HEK293 (cell line): ENCODE measurements around the gene EBF3.

ENCODE experiments used
- CTCF ChIA-PET: fragments of 350-600 bp; formaldehyde crosslinking; extraction: SDS; loops from one replicate; lab custom pipeline; 2021; ENCODE audit warnings: antibody characterized with exemption; lab: Yijun Ruan, JAX
- POLR2A ChIA-PET: fragments of 300-600 bp; formaldehyde crosslinking; extraction: SDS; loops from one replicate; lab custom pipeline; 2020; ENCODE audit warnings: antibody characterized with exemption, inconsistent platforms; lab: Yijun Ruan, JAX
- H3K27ac ChIP-seq: fragments of 200-500 bp; sonication (Bioruptor generic); 2 replicates; pipeline ENCODE4 v1.5.1; 2014; ENCODE audit warnings: low read depth, low read length, control low read depth, inconsistent platforms; ENCODE audit errors: extremely low read depth
- H3K36me3 ChIP-seq, 2 experiments: fragments of 200-500 bp in 1 of 2; sonication (Bioruptor generic) in 1 of 2; 1 replicate in 1 of 2; 2 replicates in 1 of 2; pipeline ENCODE4 v1.5.1; 2014 to 2017; ENCODE audit warnings: inconsistent platforms in 2 of 2, low read length in 2 of 2; ENCODE audit not compliant: control insufficient read depth in 2 of 2, insufficient read depth in 1 of 2
- H3K4me1 ChIP-seq: fragments of 200-500 bp; sonication (Bioruptor generic); 2 replicates; pipeline ENCODE4 v1.5.1; 2014; ENCODE audit warnings: mild to moderate bottlenecking, low read length, inconsistent platforms; ENCODE audit not compliant: control insufficient read depth, insufficient read depth
- H3K4me3 ChIP-seq: 2 replicates; pipeline ENCODE4 v1.5.1; 2011; ENCODE audit warnings: low read depth, mild to moderate bottlenecking, control low read depth, low read length, moderate library complexity
- H3K9me3 ChIP-seq: fragments of 200-500 bp; sonication (Bioruptor generic); 2 replicates; pipeline ENCODE4 v1.5.1; 2014; ENCODE audit warnings: low read depth, low read length, inconsistent platforms; ENCODE audit not compliant: control insufficient read depth, insufficient read depth
- ZFP69B ChIP-seq: fragments of 450-650 bp; formaldehyde crosslinking; IDR thresholded peaks from 2 replicates; pipeline ENCODE4 v1.5.1; 2016; ENCODE audit warnings: missing biosample characterization, missing genetic modification characterization
- ZNF10 ChIP-seq: fragments of 450-650 bp; formaldehyde crosslinking; IDR thresholded peaks from 2 replicates; pipeline ENCODE4 v1.5.1; 2017; ENCODE audit warnings: missing biosample characterization, missing genetic modification characterization
- ZNF214 ChIP-seq: fragments of 450-650 bp; formaldehyde crosslinking; IDR thresholded peaks from 2 replicates; pipeline ENCODE4 v1.5.1; 2017; ENCODE audit warnings: missing biosample characterization, mild to moderate bottlenecking, missing genetic modification characterization, borderline replicate concordance
- ZNF24 ChIP-seq: fragments of 450-650 bp; formaldehyde crosslinking; IDR thresholded peaks from 2 replicates; pipeline ENCODE4 v1.5.1; 2016; ENCODE audit warnings: missing biosample characterization, missing genetic modification characterization
- ZNF335 ChIP-seq: fragments of 450-650 bp; formaldehyde crosslinking; conservative IDR thresholded peaks from 2 replicates; pipeline ENCODE4 v1.5.1; 2016; ENCODE audit warnings: missing biosample characterization, missing genetic modification characterization
- ZNF354C ChIP-seq: fragments of 450-650 bp; formaldehyde crosslinking; IDR thresholded peaks from 2 replicates; pipeline ENCODE4 v1.5.1; 2016; ENCODE audit warnings: missing biosample characterization, missing genetic modification characterization, low read depth, borderline replicate concordance
- ZNF621 ChIP-seq: fragments of 450-650 bp; formaldehyde crosslinking; IDR thresholded peaks from 2 replicates; pipeline ENCODE4 v1.5.1; 2017; ENCODE audit warnings: missing biosample characterization, missing genetic modification characterization
- ZNF624 ChIP-seq: fragments of 450-650 bp; formaldehyde crosslinking; IDR thresholded peaks from 2 replicates; pipeline ENCODE4 v1.5.1; 2017; ENCODE audit warnings: missing biosample characterization, missing genetic modification characterization
- ZNF707 ChIP-seq: fragments of 450-650 bp; formaldehyde crosslinking; IDR thresholded peaks from 2 replicates; pipeline ENCODE4 v1.5.1; 2016; ENCODE audit warnings: missing biosample characterization, missing genetic modification characterization
- TF ChIP-seq, protein P1 (sequence below): fragments of 450-650 bp; formaldehyde crosslinking; IDR thresholded peaks from 2 replicates; pipeline ENCODE4 v1.5.1; 2016; ENCODE audit warnings: missing biosample characterization, missing genetic modification characterization
- TF ChIP-seq, protein P2 (sequence below): fragments of 450-650 bp; formaldehyde crosslinking; IDR thresholded peaks from 2 replicates; pipeline ENCODE4 v1.5.1; 2017; ENCODE audit warnings: missing biosample characterization, missing genetic modification characterization
- TF ChIP-seq, protein P3 (sequence below): IDR thresholded peaks from 2 replicates; pipeline ENCODE4 v1.6.1; 2011; ENCODE audit warnings: mild to moderate bottlenecking, low read depth, low read length, borderline replicate concordance

EBF3 gene

DNA sequence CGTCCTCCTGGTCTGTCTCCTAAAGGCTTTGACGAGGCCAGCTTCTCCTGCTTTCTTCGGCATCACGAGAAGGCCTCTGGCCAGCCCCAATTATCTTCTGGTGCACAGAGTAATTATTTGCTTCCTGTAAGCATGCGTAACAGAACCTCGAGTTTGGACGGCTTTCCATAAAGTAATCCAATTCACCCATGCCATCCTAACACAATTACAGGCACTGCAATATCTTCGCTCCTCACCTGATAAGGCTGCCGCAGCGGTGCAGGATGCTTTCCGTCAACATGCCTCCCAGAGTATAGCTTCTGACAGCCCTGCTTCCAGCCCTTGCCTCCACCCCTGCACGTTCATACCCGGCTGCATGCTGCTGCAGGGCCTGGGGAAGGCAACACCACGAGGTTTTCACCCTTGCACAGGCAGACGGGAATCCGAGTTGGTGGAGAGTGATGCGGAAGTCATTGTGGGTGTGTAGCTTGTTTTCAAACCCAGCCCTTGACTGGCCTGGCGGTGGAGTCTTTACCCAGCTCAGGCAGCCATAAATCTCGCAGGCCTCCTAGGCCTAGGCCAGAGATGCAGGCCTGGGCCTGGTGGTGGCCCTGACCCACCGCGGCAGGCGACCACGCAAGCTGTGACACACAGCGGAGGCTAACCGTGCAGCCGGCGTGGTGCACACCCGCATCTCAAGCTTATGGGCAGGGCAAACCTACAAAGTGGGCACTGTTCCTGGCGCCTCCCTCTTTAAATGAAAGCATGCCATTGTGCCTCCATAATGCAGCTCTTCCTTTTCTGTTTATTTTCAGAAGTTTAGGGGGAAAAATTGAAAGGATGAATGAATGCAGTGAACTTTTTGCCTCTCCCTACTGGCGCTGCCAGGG, 12.7 kb downstream of the EBF3 start:
- Histone ChIP-seq H3K36me3 (peaks cover 0 to 10% of the 10 kb centered on the region in 2 experiments; a peak in 2 of 3 replicates), H3K4me3 (no peak overlapping the region), H3K9me3 (no peaks in the 10 kb centered on the region), H3K4me1 (peaks cover 23% of the 10 kb centered on the region), H3K27ac (no peak overlapping the region)
- ChIA-PET CTCF (interaction anchor here (1.2 kb wide), 1 partner anchor 159 kb away, joined by 5 read pairs; the partner anchor contains the start of gene C10orf143), POLR2A (interaction anchor here (1.1 kb wide), 1 partner anchor 160 kb away, joined by 3 read pairs; the partner anchor contains the start of gene C10orf143)
- TF ChIP-seq ZNF24 (no peak), ZNF624 (no peak), ZNF10 (tag by site-specific recombination) (peak; percentile 86)

DNA sequence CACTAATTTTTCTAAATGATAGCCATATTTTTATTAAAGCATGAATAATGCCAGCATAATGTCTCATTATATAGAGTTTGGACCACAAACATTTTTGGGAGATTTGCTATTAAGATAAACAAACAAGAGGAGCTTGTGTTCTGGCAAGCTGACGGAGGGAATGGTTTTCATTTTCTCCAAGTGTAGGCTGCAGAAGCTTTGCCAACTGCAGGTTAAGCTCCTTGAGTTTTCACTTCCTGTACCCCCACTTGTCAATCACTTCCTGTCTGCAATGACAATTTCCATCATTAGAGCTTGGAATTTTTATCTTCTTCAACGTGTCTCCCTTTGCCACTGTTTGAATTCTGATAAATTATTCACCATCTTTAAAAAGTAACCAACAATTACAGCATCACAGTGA, 13.4 kb downstream of the EBF3 start:
- Histone ChIP-seq H3K4me1 (peaks cover 23% of the 10 kb centered on the region), H3K36me3 (peaks cover 0 to 9% of the 10 kb centered on the region in 2 experiments; a peak in 2 of 3 replicates), H3K9me3 (no peaks in the 10 kb centered on the region), H3K27ac (no peak overlapping the region), H3K4me3 (no peak overlapping the region)
- no peak for TF ChIP-seq ZFP69B
- TF ChIP-seq, protein P1, sequence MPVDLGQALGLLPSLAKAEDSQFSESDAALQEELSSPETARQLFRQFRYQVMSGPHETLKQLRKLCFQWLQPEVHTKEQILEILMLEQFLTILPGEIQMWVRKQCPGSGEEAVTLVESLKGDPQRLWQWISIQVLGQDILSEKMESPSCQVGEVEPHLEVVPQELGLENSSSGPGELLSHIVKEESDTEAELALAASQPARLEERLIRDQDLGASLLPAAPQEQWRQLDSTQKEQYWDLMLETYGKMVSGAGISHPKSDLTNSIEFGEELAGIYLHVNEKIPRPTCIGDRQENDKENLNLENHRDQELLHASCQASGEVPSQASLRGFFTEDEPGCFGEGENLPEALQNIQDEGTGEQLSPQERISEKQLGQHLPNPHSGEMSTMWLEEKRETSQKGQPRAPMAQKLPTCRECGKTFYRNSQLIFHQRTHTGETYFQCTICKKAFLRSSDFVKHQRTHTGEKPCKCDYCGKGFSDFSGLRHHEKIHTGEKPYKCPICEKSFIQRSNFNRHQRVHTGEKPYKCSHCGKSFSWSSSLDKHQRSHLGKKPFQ (tag by site-specific recombination), result no peak
- TF ChIP-seq ZNF707 (tag by site-specific recombination), result no peak
- POLR2A ChIA-PET, result interaction anchor here (1.1 kb wide), 1 partner anchor 160 kb away, joined by 3 read pairs; the partner anchor contains the start of gene C10orf143
- CTCF ChIA-PET, result interaction anchor here (1.2 kb wide), 1 partner anchor 159 kb away, joined by 5 read pairs; the partner anchor contains the start of gene C10orf143

DNA sequence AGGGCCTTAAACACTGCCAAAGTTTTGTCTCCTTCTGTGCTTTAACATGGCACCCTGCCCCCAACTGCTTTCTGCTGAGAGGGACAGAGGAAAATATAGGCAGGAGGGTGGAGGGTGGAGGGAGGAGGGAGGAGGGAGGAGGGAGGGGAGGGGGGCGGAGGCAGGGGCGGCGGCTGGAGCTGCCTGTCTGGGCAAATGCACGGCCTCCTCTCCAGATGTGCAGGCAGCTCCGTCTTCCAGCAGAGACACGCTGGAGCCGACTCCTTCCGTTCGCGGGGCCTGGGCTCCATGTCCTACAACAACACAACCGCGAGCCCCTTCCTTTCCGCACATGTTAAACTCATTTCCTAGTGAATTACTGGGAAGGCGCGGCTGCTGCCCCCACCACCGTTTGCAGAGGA, 14.2 kb downstream of the EBF3 start:
- ChIA-PET CTCF (interaction anchor here (1.2 kb wide), 1 partner anchor 160 kb away, joined by 5 read pairs; the partner anchor contains the start of gene C10orf143), POLR2A (interaction anchor here (1.1 kb wide), 1 partner anchor 161 kb away, joined by 3 read pairs; the partner anchor contains the start of gene C10orf143)
- TF ChIP-seq ZNF335 (0 out of 2 replicates have a peak, but pooled peaks have one; percentile 23), ZNF214 (no peak)
- TF ChIP-seq, protein P2, sequence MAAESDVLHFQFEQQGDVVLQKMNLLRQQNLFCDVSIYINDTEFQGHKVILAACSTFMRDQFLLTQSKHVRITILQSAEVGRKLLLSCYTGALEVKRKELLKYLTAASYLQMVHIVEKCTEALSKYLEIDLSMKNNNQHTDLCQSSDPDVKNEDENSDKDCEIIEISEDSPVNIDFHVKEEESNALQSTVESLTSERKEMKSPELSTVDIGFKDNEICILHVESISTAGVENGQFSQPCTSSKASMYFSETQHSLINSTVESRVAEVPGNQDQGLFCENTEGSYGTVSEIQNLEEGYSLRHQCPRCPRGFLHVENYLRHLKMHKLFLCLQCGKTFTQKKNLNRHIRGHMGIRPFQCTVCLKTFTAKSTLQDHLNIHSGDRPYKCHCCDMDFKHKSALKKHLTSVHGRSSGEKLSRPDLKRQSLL (tag by site-specific recombination), result peak; percentile 99
- no peak overlapping the region for H3K4me3 ChIP-seq
- H3K27ac ChIP-seq, result peak overlapping the region; percentile 34; the same call in 1 of the 2 replicates
- H3K9me3 ChIP-seq, result no peaks in the 10 kb centered on the region
- H3K4me1 ChIP-seq, result peaks cover 23% of the 10 kb centered on the region
- peaks cover 0 to 9% of the 10 kb centered on the region in 2 experiments; a peak in 2 of 3 replicates for H3K36me3 ChIP-seq

DNA sequence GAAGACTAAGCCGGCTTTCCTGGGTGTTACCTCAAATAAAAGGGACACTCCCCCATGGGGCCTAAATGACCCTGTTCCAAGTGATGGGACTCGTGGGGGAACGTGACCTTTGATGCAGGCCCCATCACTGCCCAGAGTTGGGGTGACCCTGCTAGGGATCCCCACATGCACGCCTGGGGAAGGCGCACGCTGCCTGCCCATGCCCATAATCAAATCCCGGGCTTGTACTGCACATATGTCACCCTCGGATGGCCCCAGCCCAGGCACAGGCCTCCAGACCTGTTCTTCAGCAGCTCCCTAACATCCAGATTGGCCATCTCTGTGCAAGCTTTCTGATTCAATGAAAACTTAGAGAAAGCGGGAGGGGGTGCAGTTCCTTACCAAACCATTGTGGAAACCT, 14.7 kb downstream of the EBF3 start:
- CTCF ChIA-PET, result no interaction called here
- Histone ChIP-seq H3K4me3 (no peak overlapping the region), H3K9me3 (no peaks in the 10 kb centered on the region), H3K4me1 (peaks cover 23% of the 10 kb centered on the region)
- POLR2A ChIA-PET, result no interaction called here
- TF ChIP-seq ZNF354C, result no peak
- TF ChIP-seq ZNF621 (tag by site-specific recombination), result no peak
- TF ChIP-seq, protein P3, sequence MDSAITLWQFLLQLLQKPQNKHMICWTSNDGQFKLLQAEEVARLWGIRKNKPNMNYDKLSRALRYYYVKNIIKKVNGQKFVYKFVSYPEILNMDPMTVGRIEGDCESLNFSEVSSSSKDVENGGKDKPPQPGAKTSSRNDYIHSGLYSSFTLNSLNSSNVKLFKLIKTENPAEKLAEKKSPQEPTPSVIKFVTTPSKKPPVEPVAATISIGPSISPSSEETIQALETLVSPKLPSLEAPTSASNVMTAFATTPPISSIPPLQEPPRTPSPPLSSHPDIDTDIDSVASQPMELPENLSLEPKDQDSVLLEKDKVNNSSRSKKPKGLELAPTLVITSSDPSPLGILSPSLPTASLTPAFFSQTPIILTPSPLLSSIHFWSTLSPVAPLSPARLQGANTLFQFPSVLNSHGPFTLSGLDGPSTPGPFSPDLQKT, result no peak
- TF ChIP-seq, all 188 proteins: peak for 0
- peaks cover 0 to 4% of the 10 kb centered on the region in 2 experiments; a peak in 2 of 3 replicates for H3K36me3 ChIP-seq
- H3K27ac ChIP-seq, result peak overlapping the region; percentile 34; the same call in 1 of the 2 replicates
